Nephron (organoid): ENCODE data around the gene ULBP1.
A peak's percentile ranks its signal among the peaks of the same experiment; 100 is the strongest.
"Not testable (repeated sequence)": the region's sequence is repeated elsewhere in the genome, so short reads cannot be mapped to it uniquely, and the experiment has no call there.

Source experiments
- H3K27ac Mint-ChIP-seq, 3 experiments: 2 replicates each; pipeline ENCODE4 v1.8.0; 2020; ENCODE audit warnings: mixed read lengths in 3 of 3, mild to moderate bottlenecking in 2 of 3, moderate library complexity in 1 of 3
- H3K27me3 Mint-ChIP-seq: 2 replicates; pipeline ENCODE4 v1.8.0; 2021; ENCODE audit warnings: low read depth, mild to moderate bottlenecking, moderate library complexity, mixed read lengths
- H3K36me3 Mint-ChIP-seq: 2 replicates; pipeline ENCODE4 v1.8.0; 2020; ENCODE audit warnings: low read depth, mixed read lengths
- H3K4me1 Mint-ChIP-seq: 2 replicates; pipeline ENCODE4 v1.8.0; 2020; ENCODE audit warnings: mixed read lengths
- H3K4me3 Mint-ChIP-seq, 3 experiments: 2 replicates each; pipeline ENCODE4 v1.8.0; 2020; ENCODE audit warnings: mild to moderate bottlenecking in 3 of 3, mixed read lengths in 3 of 3, moderate library complexity in 2 of 3
- H3K9me3 Mint-ChIP-seq: 2 replicates; pipeline ENCODE4 v1.8.0; 2020; ENCODE audit warnings: mixed read lengths
- CTCF ChIP-seq, 3 experiments: fragments of 200-600 bp; sonication (generic); IDR thresholded peaks; one replicate each; pipeline ENCODE4 v1.5.0; 2021; ENCODE audit warnings: antibody characterized with exemption in 3 of 3; ENCODE audit not compliant: unreplicated experiment in 3 of 3

Gene ULBP1

GRCh38 chr6:150014623-150015280 lies 51.0 kb downstream of the ULBP1 start:
- H3K36me3 Mint-ChIP-seq, H3K9me3 Mint-ChIP-seq, H3K27ac Mint-ChIP-seq, H3K4me1 Mint-ChIP-seq: not testable (repeated sequence)
- Mint-ChIP-seq H3K4me3 (peak overlapping the region in 1 of 3 experiments; percentile 35), H3K27me3 (peaks cover 95% of the 10 kb centered on the region)

DNA sequence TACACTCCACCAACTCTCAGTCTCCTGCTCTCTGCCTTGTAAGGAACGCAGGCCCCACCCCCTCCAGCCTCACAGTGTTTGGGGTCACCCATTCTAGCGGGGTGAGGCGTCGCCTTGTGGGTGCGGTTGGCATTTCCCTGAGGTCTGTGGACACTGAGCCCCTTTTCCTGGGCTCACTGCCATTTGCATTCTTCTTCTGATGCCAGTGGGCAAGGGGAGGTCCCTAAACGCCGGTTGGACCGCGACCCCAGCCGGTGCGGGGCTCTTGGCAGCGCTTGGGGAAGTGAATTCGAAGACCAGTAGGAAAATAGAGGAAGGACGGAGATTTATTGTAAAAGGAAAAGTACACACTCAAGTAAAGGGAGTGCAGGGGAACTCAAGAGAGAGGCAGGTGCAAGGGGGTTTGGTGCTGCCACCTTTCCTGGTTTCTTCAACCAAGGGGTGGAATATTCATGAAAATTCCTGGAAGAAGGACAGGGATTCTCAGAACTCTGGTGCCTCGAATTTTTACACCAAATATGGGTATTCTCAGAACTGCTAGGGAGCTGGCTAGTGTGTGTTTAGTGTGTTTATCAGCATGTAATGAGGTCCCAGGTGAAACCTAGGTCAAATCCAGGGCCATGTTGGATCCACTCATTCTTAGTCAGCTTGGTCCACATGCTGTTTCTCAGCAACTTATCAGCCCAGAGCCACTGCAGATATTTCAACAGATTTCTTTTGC lies 51.7 kb downstream of the ULBP1 start:
- not testable (repeated sequence) for H3K4me1 Mint-ChIP-seq, H3K4me3 Mint-ChIP-seq, H3K27ac Mint-ChIP-seq, H3K36me3 Mint-ChIP-seq, H3K9me3 Mint-ChIP-seq
- H3K27me3 Mint-ChIP-seq, result peaks cover 91% of the 10 kb centered on the region

- Mint-ChIP-seq H3K27me3 (peaks cover 90% of the 10 kb centered on the region), H3K27ac (no peak overlapping the region), H3K9me3 (peaks cover 4% of the 10 kb centered on the region), H3K36me3 (no peaks in the 10 kb centered on the region), H3K4me1 (peaks cover 10% of the 10 kb centered on the region), H3K4me3 (no peak overlapping the region)
- TF ChIP-seq CTCF (IDR thresholded peaks at IDR 0.05; ENCODE audit: unreplicated experiment in 3 of 3), result peak; percentile 66 to 78 (median 77)
Measured at GRCh38 chr6:150016324-150017185, 52.8 kb downstream of the ULBP1 start.

- not testable (repeated sequence) for H3K4me3 Mint-ChIP-seq, H3K27ac Mint-ChIP-seq, H3K9me3 Mint-ChIP-seq, H3K4me1 Mint-ChIP-seq, H3K36me3 Mint-ChIP-seq
- H3K27me3 Mint-ChIP-seq, result peaks cover 86% of the 10 kb centered on the region
- TF ChIP-seq CTCF (IDR thresholded peaks at IDR 0.05; ENCODE audit: unreplicated experiment in 3 of 3), result peak in 1 of 3 experiments; percentile 35
Measured at GRCh38 chr6:150017186-150017521, 53.4 kb downstream of the ULBP1 start.

- Mint-ChIP-seq H3K27me3 (peaks cover 79% of the 10 kb centered on the region), H3K4me3 (no peak overlapping the region), H3K9me3 (peaks cover 4% of the 10 kb centered on the region), H3K36me3 (no peaks in the 10 kb centered on the region), H3K27ac (no peak overlapping the region), H3K4me1 (peaks cover 7% of the 10 kb centered on the region)
- no peak for TF ChIP-seq CTCF (IDR thresholded peaks at IDR 0.05; ENCODE audit: unreplicated experiment in 3 of 3)
Measured at GRCh38 chr6:150018846-150019580, 55.3 kb downstream of the ULBP1 start.

GRCh38 chr6:150021870-150022269 lies 58.1 kb downstream of the ULBP1 start:
- not testable (repeated sequence) for H3K27ac Mint-ChIP-seq, H3K4me3 Mint-ChIP-seq, H3K4me1 Mint-ChIP-seq, H3K36me3 Mint-ChIP-seq, H3K9me3 Mint-ChIP-seq
- H3K27me3 Mint-ChIP-seq, result peaks cover 83% of the 10 kb centered on the region
